SK-N-DZ (cell line): ENCODE results near the gene EIF2D.

Experiments used
- DNase-seq: peaks from one replicate; pipeline ENCODE4 v3.0.0-alpha.2; 2015; ENCODE audit warnings: low spot score

The EIF2D gene

GRCh38 chr1:206547104-206547503 is 65.2 kb downstream of the EIF2D start:
- no peak for DNase-seq

- DNase-seq: no peak
Observed at GRCh38 chr1:206545351-206545750, 66.9 kb downstream of the EIF2D start.

DNA sequence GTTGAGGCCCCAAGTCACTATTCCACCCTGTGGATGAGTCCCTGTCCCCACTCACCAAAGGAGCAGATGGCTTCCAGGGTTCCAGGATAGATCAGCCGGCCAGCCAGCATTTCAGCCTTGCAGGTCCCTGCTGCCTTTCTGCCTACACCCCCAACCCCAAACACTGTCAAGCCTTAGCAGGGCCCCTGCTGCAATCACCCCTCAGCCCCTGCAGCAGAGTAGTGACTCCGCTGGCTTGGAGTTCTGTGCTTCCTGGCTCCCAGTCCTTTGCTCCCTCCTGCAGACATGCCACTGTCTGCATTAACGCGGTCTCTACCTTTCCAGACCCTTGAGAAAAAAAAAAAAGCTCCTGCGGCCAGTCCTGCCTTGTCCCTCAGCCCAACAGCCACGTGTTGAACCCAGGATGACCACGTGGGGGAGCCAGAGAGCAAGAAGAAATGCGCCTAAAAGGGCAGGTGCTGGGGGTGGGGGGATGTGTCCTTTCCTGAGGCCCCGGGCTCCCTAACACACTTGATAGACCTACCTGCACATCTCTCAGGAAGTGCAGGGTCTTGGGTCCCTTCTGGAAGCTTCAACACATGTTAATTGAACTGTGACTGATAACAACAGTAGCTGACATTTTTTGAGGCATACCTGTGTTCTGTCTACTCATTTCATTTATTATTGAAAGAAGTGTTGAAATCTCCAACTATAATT is 67.6 kb downstream of the EIF2D start:
- DNase-seq: peak; percentile 59
